Gastrocnemius medialis (tissue), 4 donors: ENCODE results near the gene PRKAG2. TPM values are rescaled to one million over a fixed set of nuclear protein-coding genes. Genes with fewer than 3 reads are reported as not detected.

Experiments used
- ATAC-seq, 2 donors: fragments of 150-250 bp; one replicate each; pipeline ENCODE4 v1.9.1; 2016
- DNase-seq, 2 donors: peaks; one replicate each; pipeline ENCODE4 v3.0.0-alpha.2; 2019
- H3K27ac ChIP-seq, 4 donors: fragments of 200-600 bp; sonication (generic); 1 replicate in 1 of 4; 2 replicates in 3 of 4; pipeline ENCODE4 v1.5.1; 2016 to 2018; ENCODE audit warnings: mild to moderate bottlenecking in 2 of 4, moderate library complexity in 1 of 4
- H3K27me3 ChIP-seq, 3 donors: fragments of 200-600 bp; sonication (generic) in 2 of 3; 1 replicate in 1 of 3; 2 replicates in 2 of 3; pipeline versions ENCODE4 v1.5.1 to v1.6.0; 2016 to 2019; ENCODE audit warnings: mild to moderate bottlenecking in 1 of 3, moderate library complexity in 1 of 3
- H3K36me3 ChIP-seq, 2 donors: fragments of 200-600 bp; sonication (generic) in 1 of 2; one replicate each; pipeline ENCODE4 v1.5.1; 2017 to 2018
- H3K4me1 ChIP-seq, 2 donors: fragments of 200-600 bp; sonication (generic) in 1 of 2; one replicate each; pipeline ENCODE4 v1.5.1; 2016 to 2017; ENCODE audit warnings: mild to moderate bottlenecking in 2 of 2
- H3K4me3 ChIP-seq, 4 donors: fragments of 200-600 bp; sonication (generic) in 3 of 4; 1 replicate in 1 of 4; 2 replicates in 3 of 4; pipeline ENCODE4 v1.5.1; 2016 to 2019; ENCODE audit warnings: mild to moderate bottlenecking in 2 of 4
- H3K9me3 ChIP-seq, 3 donors: fragments of 200-600 bp; sonication (generic) in 2 of 3; 1 replicate in 1 of 3; 2 replicates in 2 of 3; pipeline ENCODE4 v1.5.1; 2016 to 2019
- CTCF ChIP-seq, 5 experiments: fragments of 450-650 bp in 3 of 5; fragments of 200-600 bp in 2 of 5; sonication (generic) in 2 of 5; IDR thresholded peaks in 4 of 5; conservative IDR thresholded peaks in 1 of 5; 1 replicate in 4 of 5; 2 replicates in 1 of 5; pipeline ENCODE4 v1.5.1; 2016 to 2019; ENCODE audit warnings: antibody characterized with exemption in 5 of 5, mild to moderate bottlenecking in 3 of 5, moderate library complexity in 3 of 5
- POLR2A ChIP-seq, 2 donors: fragments of 450-650 bp; IDR thresholded peaks; one replicate each; pipeline ENCODE4 v1.6.1; 2017; ENCODE audit warnings: antibody characterized with exemption in 2 of 2, mild to moderate bottlenecking in 2 of 2, moderate library complexity in 2 of 2
- in situ Hi-C, 4 donors: fragments of 200-750 bp; cut with MboI; loops; one replicate each; pipeline versions ENCODE4 v1.15.0 to v1.8.0; 2017; ENCODE audit warnings: low sequenced_read_pairs in 4 of 4
- intact Hi-C: fragments of 100-400 bp; cut with DNase I; formaldehyde crosslinking; loops from one replicate; pipeline ENCODE4 v1.15.1; 2023; ENCODE audit warnings: low total_unique reads
- total RNA-seq, 4 donors: library from RNA; depleted of rRNA; stranded (reverse); fragments of >200 nt; gene quantifications; one replicate each; pipeline versions ENCODE4 v1.1.0 to v1.2.3, GENCODE V29; 2016

The PRKAG2 gene
- total RNA-seq, 4 donors from 2014 or later: 5.3 to 32.6 (median 13.9) TPM

DNA sequence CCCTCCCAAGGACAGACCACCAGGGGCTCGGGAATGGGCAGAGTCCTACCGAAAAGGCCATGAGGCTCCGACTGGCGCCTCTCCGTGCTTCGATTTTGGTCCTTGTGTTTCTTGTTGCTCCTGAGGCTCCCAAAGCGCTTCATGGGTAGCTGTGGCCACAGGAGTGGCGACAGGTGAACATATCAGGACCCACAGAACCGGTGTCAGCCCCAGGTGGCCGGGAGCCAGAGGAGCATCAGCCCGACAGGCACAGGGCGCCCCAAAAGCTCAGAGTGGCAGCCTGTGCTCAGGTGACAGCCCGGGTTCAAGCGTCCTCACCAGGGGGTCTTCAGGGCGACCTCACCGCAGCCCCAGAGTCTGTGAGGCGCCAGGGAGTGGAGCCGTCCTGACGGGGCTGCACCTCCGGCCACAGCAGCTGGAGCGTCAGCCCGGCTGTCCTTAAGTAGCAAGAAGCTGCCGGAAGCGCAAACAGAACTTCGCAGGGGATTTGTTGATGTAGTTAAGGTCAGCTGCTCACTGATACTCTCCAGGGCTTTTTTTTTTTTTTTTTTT is 141.0 kb downstream of the PRKAG2 start:
- H3K36me3 ChIP-seq: no peaks in the 10 kb centered on the region
- no peaks in the 10 kb centered on the region for H3K9me3 ChIP-seq
- intact Hi-C loops (loop anchor here (2.0 to 5.0 kb wide), 3 partner anchors 15 to 489 kb away; partner anchors contain the start of genes RHEB and SMARCD3), in situ Hi-C loops (loop anchor here in 1 of 4 donors (25.0 kb wide), 1 partner anchor 274 kb away; no protein-coding TSS in a partner anchor)
- peak overlapping the region; percentile 43 to 48 (median 48) for H3K4me3 ChIP-seq
- no peak for TF ChIP-seq POLR2A (IDR thresholded peaks at IDR 0.05)
- TF ChIP-seq CTCF (IDR thresholded peaks at IDR 0.05 in 4 of 5, conservative IDR thresholded peaks at IDR 0.05 in 1 of 5): no peak
- peak in 1 of 2 donors; percentile 58 for DNase-seq
- peaks cover 16 to 18% of the 10 kb centered on the region in 2 donors for H3K4me1 ChIP-seq
- peak; percentile 69 to 74 for ATAC-seq
- no peaks in the 10 kb centered on the region for H3K27me3 ChIP-seq
- peak overlapping the region; percentile 74 to 91 (median 88) for H3K27ac ChIP-seq

- no peaks in the 10 kb centered on the region for H3K9me3 ChIP-seq
- intact Hi-C loops: loop anchor here (2.0 to 5.0 kb wide), 3 partner anchors 15 to 488 kb away; partner anchors contain the start of genes RHEB and SMARCD3
- H3K27ac ChIP-seq: peak overlapping the region; percentile 74 to 91 (median 88)
- no peak for DNase-seq
- in situ Hi-C loops: loop anchor here in 1 of 4 donors (25.0 kb wide), 1 partner anchor 273 kb away; no protein-coding TSS in a partner anchor
- H3K36me3 ChIP-seq: no peaks in the 10 kb centered on the region
- H3K4me1 ChIP-seq: peaks cover 16 to 18% of the 10 kb centered on the region in 2 donors
- no peaks in the 10 kb centered on the region for H3K27me3 ChIP-seq
- peak in 1 of 2 donors; percentile 5 for ATAC-seq
- peak overlapping the region; percentile 43 to 48 (median 48) for H3K4me3 ChIP-seq
- TF ChIP-seq POLR2A (IDR thresholded peaks at IDR 0.05) (no peak), CTCF (IDR thresholded peaks at IDR 0.05 in 4 of 5, conservative IDR thresholded peaks at IDR 0.05 in 1 of 5) (no peak)
These were observed 141.6 kb downstream of the PRKAG2 start for GRCh38 chr7:151735186-151735850.

DNA sequence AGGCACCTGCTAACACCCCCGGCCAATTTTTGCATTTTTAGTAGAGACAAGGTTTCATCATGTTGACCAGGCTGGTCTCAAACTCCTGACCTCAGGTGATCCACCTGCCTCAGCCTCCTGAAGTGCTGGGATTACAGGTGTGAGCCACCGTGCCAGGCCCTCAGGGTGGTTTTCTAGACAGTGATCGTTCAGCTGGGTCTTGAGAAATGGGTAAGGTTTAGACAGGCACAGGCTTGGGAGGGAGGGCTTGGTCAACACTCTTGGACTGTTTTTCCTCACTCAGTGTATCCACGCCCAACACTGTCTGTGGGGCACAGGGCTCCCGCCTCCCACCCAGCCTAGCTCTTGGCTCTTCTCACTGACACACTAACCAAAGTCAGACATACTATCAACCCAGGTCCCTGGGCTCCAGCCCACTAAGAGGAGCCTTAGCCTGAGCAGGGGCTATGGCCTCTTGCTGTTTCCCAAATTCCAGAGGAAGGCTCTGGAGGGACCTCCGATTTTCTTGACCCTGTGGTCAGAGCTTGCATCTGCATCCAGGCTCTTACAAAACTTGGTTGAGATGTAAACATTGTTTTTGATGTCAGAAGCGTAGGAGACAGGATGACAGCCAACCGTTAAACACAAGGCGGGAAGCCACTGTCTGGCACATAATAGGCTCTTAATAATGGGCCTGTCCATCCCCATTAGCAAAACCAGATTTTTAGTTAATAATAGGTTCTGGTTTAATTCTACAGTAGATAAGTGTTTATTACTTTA is 143.9 kb downstream of the PRKAG2 start:
- TF ChIP-seq CTCF (IDR thresholded peaks at IDR 0.05 in 4 of 5, conservative IDR thresholded peaks at IDR 0.05 in 1 of 5): no peak
- no peak for TF ChIP-seq POLR2A (IDR thresholded peaks at IDR 0.05)
- intact Hi-C loops: no loop called here
- no peaks in the 10 kb centered on the region for H3K36me3 ChIP-seq

DNA sequence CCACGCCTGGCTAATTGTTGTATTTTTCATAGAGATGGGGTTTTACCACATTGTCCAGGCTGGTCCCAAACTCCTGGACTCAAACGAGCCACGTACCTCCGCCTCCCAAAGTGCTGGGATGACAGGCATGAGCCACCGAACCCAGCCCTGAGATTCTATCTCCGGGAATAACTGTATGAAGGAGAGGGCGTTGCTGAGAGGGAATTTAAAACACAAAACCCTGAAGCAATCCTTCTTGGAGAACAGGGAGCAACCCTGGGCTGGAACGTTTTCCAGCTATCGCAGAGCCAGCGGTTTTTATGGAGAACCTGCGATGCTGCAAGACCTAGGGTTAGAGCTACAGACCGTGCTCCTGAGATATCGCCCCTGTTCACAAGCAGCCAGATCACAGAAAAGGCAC is 144.6 kb downstream of the PRKAG2 start:
- intact Hi-C loops (no loop called here), in situ Hi-C loops (loop anchor here in 1 of 4 donors (25.0 kb wide), 1 partner anchor 270 kb away; no protein-coding TSS in a partner anchor)
- TF ChIP-seq CTCF (IDR thresholded peaks at IDR 0.05 in 4 of 5, conservative IDR thresholded peaks at IDR 0.05 in 1 of 5): no peak
- no peak for TF ChIP-seq POLR2A (IDR thresholded peaks at IDR 0.05)

More for the DNA sequence above, 143.9 kb downstream of the PRKAG2 start:
- no peak for DNase-seq
- in situ Hi-C loops: loop anchor here in 1 of 4 donors (25.0 kb wide), 1 partner anchor 271 kb away; no protein-coding TSS in a partner anchor
- Histone ChIP-seq H3K4me3 (no peak overlapping the region), H3K27ac (no peak overlapping the region), H3K27me3 (no peaks in the 10 kb centered on the region), H3K9me3 (no peaks in the 10 kb centered on the region), H3K4me1 (peaks cover 16 to 18% of the 10 kb centered on the region in 2 donors)
- ATAC-seq: no peak

More for the DNA sequence above, 144.6 kb downstream of the PRKAG2 start:
- no peak overlapping the region for H3K27ac ChIP-seq
- ATAC-seq: no peak
- no peak overlapping the region for H3K4me3 ChIP-seq
- no peaks in the 10 kb centered on the region for H3K9me3 ChIP-seq
- peaks cover 13 to 16% of the 10 kb centered on the region in 2 donors for H3K4me1 ChIP-seq
- H3K27me3 ChIP-seq: no peaks in the 10 kb centered on the region
- no peaks in the 10 kb centered on the region for H3K36me3 ChIP-seq
- DNase-seq: no peak
